BLaER1 treated with 17β-estradiol and CSF1 and Interleukin-3, amounts not matched to agents 10 nM and 100 nM (cell line): Measurements from ENCODE around the gene KRTAP10-5.

Experiments used
- H3K27ac ChIP-seq, 11 experiments: shearing (Covaris generic); formaldehyde crosslinking; 2 replicates each; pipeline ENCODE4 v1.8.1; 2022
- H3K27me3 ChIP-seq, 11 experiments: shearing (Covaris generic); formaldehyde crosslinking; 2 replicates each; pipeline ENCODE4 v1.8.1; 2022
- H3K36me3 ChIP-seq, 11 experiments: shearing (Covaris generic); formaldehyde crosslinking; 2 replicates each; pipeline ENCODE4 v1.8.1; 2022
- H3K4me1 ChIP-seq, 10 experiments: shearing (Covaris generic); formaldehyde crosslinking; 2 replicates each; pipeline ENCODE4 v1.8.1; 2022
- H3K4me2 ChIP-seq, 11 experiments: shearing (Covaris generic); formaldehyde crosslinking; 2 replicates each; pipeline ENCODE4 v1.8.1; 2022
- H3K4me3 ChIP-seq, 10 experiments: shearing (Covaris generic); formaldehyde crosslinking; 2 replicates each; pipeline ENCODE4 v1.8.1; 2022
- H3K9ac ChIP-seq, 11 experiments: shearing (Covaris generic); formaldehyde crosslinking; 2 replicates each; pipeline ENCODE4 v1.8.1; 2022
- H3K9me3 ChIP-seq, 11 experiments: shearing (Covaris generic); formaldehyde crosslinking; replicated peaks in 1 of 11; 2 replicates each; pipeline ENCODE4 v1.8.1; 2022
- H4K20me1 ChIP-seq, 11 experiments: shearing (Covaris generic); formaldehyde crosslinking; 2 replicates each; pipeline ENCODE4 v1.8.1; 2022
- Cebpa-rat ChIP-seq, 11 experiments: shearing (Covaris generic); IDR thresholded peaks; 2 replicates each; pipeline ENCODE4 v1.8.1; 2022

The KRTAP10-5 gene

GRCh38 chr21:44590311-44590721, 9.9 kb upstream of the KRTAP10-5 start:
- TF ChIP-seq Cebpa-rat (IDR thresholded peaks at IDR 0.05), result no peak
- peaks cover 0 to 13% (median 0%) of the 10 kb centered on the region in 11 experiments; a peak in 4 of 22 replicates for H3K27me3 ChIP-seq
- H3K4me1 ChIP-seq, result peaks cover 21 to 36% (median 31%) of the 10 kb centered on the region in 10 experiments
- no peak overlapping the region for H3K27ac ChIP-seq
- no peak overlapping the region for H3K9ac ChIP-seq
- H4K20me1 ChIP-seq, result no peaks in the 10 kb centered on the region
- H3K4me2 ChIP-seq, result no peak overlapping the region
- no peak overlapping the region for H3K4me3 ChIP-seq
- H3K9me3 ChIP-seq, result peaks cover 0 to 10% (median 0%) of the 10 kb centered on the region in 11 experiments; a peak in 6 of 22 replicates
- no peaks in the 10 kb centered on the region for H3K36me3 ChIP-seq

- H4K20me1 ChIP-seq, result no peaks in the 10 kb centered on the region
- H3K27ac ChIP-seq, result no peak overlapping the region
- peaks cover 21 to 30% (median 26%) of the 10 kb centered on the region in 10 experiments for H3K4me1 ChIP-seq
- peaks cover 0 to 11% (median 0%) of the 10 kb centered on the region in 11 experiments; a peak in 6 of 22 replicates for H3K9me3 ChIP-seq
- no peak overlapping the region for H3K4me3 ChIP-seq
- H3K27me3 ChIP-seq, result peaks cover 0 to 13% (median 0%) of the 10 kb centered on the region in 11 experiments; a peak in 4 of 22 replicates
- no peak for TF ChIP-seq Cebpa-rat (IDR thresholded peaks at IDR 0.05)
- H3K9ac ChIP-seq, result no peak overlapping the region
- no peaks in the 10 kb centered on the region for H3K36me3 ChIP-seq
- H3K4me2 ChIP-seq, result no peak overlapping the region
These were observed 9.3 kb upstream of the KRTAP10-5 start for GRCh38 chr21:44589586-44590305.

GRCh38 chr21:44589094-44589493, 8.7 kb upstream of the KRTAP10-5 start:
- Histone ChIP-seq H3K4me2 (no peak overlapping the region), H3K36me3 (no peaks in the 10 kb centered on the region), H3K27me3 (peaks cover 0 to 13% (median 0%) of the 10 kb centered on the region in 11 experiments; a peak in 4 of 22 replicates), H3K9me3 (peaks cover 0 to 11% (median 0%) of the 10 kb centered on the region in 11 experiments; a peak in 6 of 22 replicates), H4K20me1 (no peaks in the 10 kb centered on the region), H3K27ac (no peak overlapping the region), H3K4me1 (peaks cover 18 to 26% (median 20%) of the 10 kb centered on the region in 10 experiments), H3K9ac (no peak overlapping the region), H3K4me3 (no peak overlapping the region)
- no peak for TF ChIP-seq Cebpa-rat (IDR thresholded peaks at IDR 0.05)

GRCh38 chr21:44585892-44586291, 5.5 kb upstream of the KRTAP10-5 start:
- Histone ChIP-seq H3K9me3 (peaks cover 17 to 31% (median 19%) of the 10 kb centered on the region in 11 experiments), H4K20me1 (no peaks in the 10 kb centered on the region), H3K27ac (no peak overlapping the region), H3K36me3 (no peaks in the 10 kb centered on the region), H3K4me2 (no peak overlapping the region), H3K4me3 (no peak overlapping the region), H3K4me1 (peaks cover 0 to 14% (median 2%) of the 10 kb centered on the region in 10 experiments; a peak in 7 of 20 replicates), H3K9ac (no peak overlapping the region), H3K27me3 (no peaks in the 10 kb centered on the region)
- no peak for TF ChIP-seq Cebpa-rat (IDR thresholded peaks at IDR 0.05)

- Histone ChIP-seq H3K4me1 (peaks cover 0 to 14% (median 2%) of the 10 kb centered on the region in 10 experiments; a peak in 7 of 20 replicates), H3K9ac (no peak overlapping the region), H3K4me3 (no peak overlapping the region), H3K27me3 (no peaks in the 10 kb centered on the region), H4K20me1 (no peaks in the 10 kb centered on the region), H3K9me3 (peaks cover 36 to 51% (median 40%) of the 10 kb centered on the region in 11 experiments), H3K36me3 (no peaks in the 10 kb centered on the region), H3K4me2 (no peak overlapping the region), H3K27ac (no peak overlapping the region)
- TF ChIP-seq Cebpa-rat (IDR thresholded peaks at IDR 0.05), result no peak
These were observed 3.4 kb upstream of the KRTAP10-5 start for GRCh38 chr21:44583800-44584147.

GRCh38 chr21:44583089-44583799, 2.8 kb upstream of the KRTAP10-5 start:
- Histone ChIP-seq H3K4me3 (no peak overlapping the region), H3K9ac (no peak overlapping the region), H3K27ac (no peak overlapping the region), H3K4me1 (peaks cover 0 to 14% (median 2%) of the 10 kb centered on the region in 10 experiments; a peak in 7 of 20 replicates), H3K9me3 (peaks cover 41 to 56% (median 45%) of the 10 kb centered on the region in 11 experiments), H3K27me3 (no peaks in the 10 kb centered on the region), H4K20me1 (no peaks in the 10 kb centered on the region), H3K4me2 (no peak overlapping the region), H3K36me3 (no peaks in the 10 kb centered on the region)
- no peak for TF ChIP-seq Cebpa-rat (IDR thresholded peaks at IDR 0.05)

- Histone ChIP-seq H3K9ac (no peak overlapping the region), H3K9me3 (peaks cover 52 to 68% (median 57%) of the 10 kb centered on the region in 11 experiments), H3K27me3 (no peaks in the 10 kb centered on the region), H4K20me1 (no peaks in the 10 kb centered on the region), H3K27ac (no peak overlapping the region), H3K4me2 (peak overlapping the region in 4 of 11 experiments; percentile 21 to 42 (median 36); a peak in 6 of 22 replicates), H3K4me3 (no peak overlapping the region), H3K36me3 (0 out of 22 replicates have a peak, but pooled peaks cover 0 to 5% (median 0%) of the 10 kb centered on the region in 11 experiments), H3K4me1 (peaks cover 0 to 14% (median 2%) of the 10 kb centered on the region in 10 experiments; a peak in 7 of 20 replicates)
- no peak for TF ChIP-seq Cebpa-rat (IDR thresholded peaks at IDR 0.05)
These were observed 1.7 kb upstream of the KRTAP10-5 start for GRCh38 chr21:44582055-44582454.

GRCh38 chr21:44581158-44581557, 754 bp upstream of the KRTAP10-5 start:
- TF ChIP-seq Cebpa-rat (IDR thresholded peaks at IDR 0.05), result no peak
- Histone ChIP-seq H3K4me1 (peaks cover 0 to 14% (median 2%) of the 10 kb centered on the region in 10 experiments; a peak in 7 of 20 replicates), H3K9me3 (peaks cover 60 to 77% (median 66%) of the 10 kb centered on the region in 11 experiments), H4K20me1 (no peaks in the 10 kb centered on the region), H3K27ac (no peak overlapping the region), H3K9ac (no peak overlapping the region), H3K4me2 (peak overlapping the region in 1 of 11 experiments; percentile 39; a peak in 1 of 22 replicates), H3K4me3 (no peak overlapping the region; a peak in 1 of 20 replicates), H3K36me3 (0 out of 22 replicates have a peak, but pooled peaks cover 0 to 5% (median 0%) of the 10 kb centered on the region in 11 experiments), H3K27me3 (no peaks in the 10 kb centered on the region)

GRCh38 chr21:44579833-44580144, 615 bp downstream of the KRTAP10-5 start:
- H3K4me3 ChIP-seq, result no peak overlapping the region
- 0 out of 22 replicates have a peak, but pooled peaks cover 0 to 5% (median 0%) of the 10 kb centered on the region in 11 experiments for H3K36me3 ChIP-seq
- H3K27me3 ChIP-seq, result no peaks in the 10 kb centered on the region
- H3K4me1 ChIP-seq, result peaks cover 0 to 14% (median 2%) of the 10 kb centered on the region in 10 experiments; a peak in 7 of 20 replicates
- H3K4me2 ChIP-seq, result no peak overlapping the region
- no peaks in the 10 kb centered on the region for H4K20me1 ChIP-seq
- H3K9me3 ChIP-seq, result peaks cover 60 to 69% (median 67%) of the 10 kb centered on the region in 11 experiments
- no peak for TF ChIP-seq Cebpa-rat (IDR thresholded peaks at IDR 0.05)
- H3K27ac ChIP-seq, result no peak overlapping the region
- H3K9ac ChIP-seq, result no peak overlapping the region
